AG09309 (cell line): ENCODE results near the gene PTPN18.

Source experiments
- DNase-seq: peaks from one replicate; pipeline ENCODE4 v3.0.0-alpha.2; 2010; ENCODE audit warnings: low read depth
- H3K4me3 ChIP-seq: 2 replicates; pipeline ENCODE4 v1.5.1; 2011; ENCODE audit warnings: mild to moderate bottlenecking, low read depth, low read length, moderate library complexity; ENCODE audit not compliant: control insufficient read depth
- CTCF ChIP-seq: IDR thresholded peaks from 2 replicates; pipeline ENCODE4 v1.5.1; 2011; ENCODE audit warnings: mild to moderate bottlenecking, low read depth, low read length, inconsistent platforms; ENCODE audit not compliant: insufficient read depth, control insufficient read depth; ENCODE audit errors: missing control alignments

Gene PTPN18

DNA sequence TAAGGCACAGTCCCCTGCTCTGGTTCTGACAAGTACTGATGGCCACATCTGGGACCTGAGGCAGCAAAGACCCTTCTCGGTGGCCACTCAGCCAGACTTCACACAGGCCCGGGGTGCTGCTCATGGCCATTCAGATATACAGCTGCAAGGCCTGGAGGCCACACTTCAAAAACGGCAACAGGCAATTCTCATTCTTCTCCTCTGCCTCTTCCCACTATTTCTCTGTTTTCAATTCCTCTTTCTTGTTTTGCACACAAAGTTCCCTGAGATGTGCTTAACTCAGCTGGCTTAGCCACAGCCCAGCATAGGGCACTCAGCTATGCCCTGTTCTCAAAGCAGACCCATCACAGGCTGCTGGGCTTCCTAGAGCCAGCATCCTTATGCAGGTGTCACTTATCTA lies 29.9 kb downstream of the PTPN18 start:
- no peak overlapping the region for H3K4me3 ChIP-seq
- DNase-seq: no peak
- no peak for TF ChIP-seq CTCF

DNA sequence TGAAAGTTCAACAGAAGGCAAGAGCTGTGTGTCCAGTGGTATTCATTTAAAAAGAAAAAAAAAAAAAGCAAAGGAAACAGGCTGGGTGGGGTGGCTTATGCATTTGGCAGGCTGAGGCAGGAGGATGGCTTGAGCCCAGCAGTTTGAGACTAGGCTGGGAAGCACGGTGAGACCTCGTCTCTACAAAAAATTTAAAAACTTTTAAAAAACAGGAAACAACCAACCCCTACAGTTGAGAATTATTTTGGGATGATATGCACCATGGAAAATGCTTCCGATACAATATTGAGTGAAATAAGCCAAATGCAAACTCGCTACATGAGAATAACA lies 31.2 kb downstream of the PTPN18 start:
- no peak for DNase-seq
- H3K4me3 ChIP-seq: no peak overlapping the region
- TF ChIP-seq CTCF: no peak

GRCh38 chr2:130387804-130388203 lies 31.9 kb downstream of the PTPN18 start:
- H3K4me3 ChIP-seq: no peak overlapping the region
- TF ChIP-seq CTCF: no peak
- no peak for DNase-seq

DNA sequence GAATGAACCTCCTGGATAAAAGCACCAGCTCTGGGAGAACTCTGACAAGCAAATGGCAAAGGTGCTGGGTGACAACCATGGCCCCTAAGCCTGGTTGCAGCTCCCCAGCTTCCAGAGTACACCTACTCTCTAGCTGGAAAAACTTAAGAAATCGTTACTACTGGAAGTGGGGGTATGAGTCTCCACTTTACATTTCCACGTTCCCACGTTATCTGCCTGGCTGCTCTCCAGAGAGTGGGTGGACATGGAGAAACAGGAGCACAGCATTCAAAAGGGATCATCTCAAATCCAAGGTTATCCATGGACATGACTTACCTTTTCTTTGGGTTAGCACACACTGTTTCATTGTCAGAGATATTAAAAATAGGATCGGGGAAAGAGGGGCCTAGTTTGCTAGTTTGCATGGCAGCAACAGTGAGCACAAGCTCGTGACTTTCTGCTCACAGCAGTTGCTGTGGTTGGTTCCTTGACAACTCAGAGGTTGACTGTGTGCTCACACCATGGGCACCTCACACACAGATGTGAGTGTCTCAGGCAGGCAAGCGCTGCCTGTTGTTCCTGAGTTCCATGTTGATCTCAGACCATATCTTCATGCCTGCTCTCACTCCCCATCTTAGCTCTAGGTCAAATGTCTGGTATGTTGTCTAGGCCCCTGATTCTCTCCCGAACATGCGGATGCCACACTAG lies 32.5 kb downstream of the PTPN18 start:
- no peak for DNase-seq
- no peak for TF ChIP-seq CTCF
- no peak overlapping the region for H3K4me3 ChIP-seq

- H3K4me3 ChIP-seq: no peak overlapping the region
- no peak for TF ChIP-seq CTCF
- DNase-seq: no peak
These were observed 33.5 kb downstream of the PTPN18 start for GRCh38 chr2:130389358-130389757.

DNA sequence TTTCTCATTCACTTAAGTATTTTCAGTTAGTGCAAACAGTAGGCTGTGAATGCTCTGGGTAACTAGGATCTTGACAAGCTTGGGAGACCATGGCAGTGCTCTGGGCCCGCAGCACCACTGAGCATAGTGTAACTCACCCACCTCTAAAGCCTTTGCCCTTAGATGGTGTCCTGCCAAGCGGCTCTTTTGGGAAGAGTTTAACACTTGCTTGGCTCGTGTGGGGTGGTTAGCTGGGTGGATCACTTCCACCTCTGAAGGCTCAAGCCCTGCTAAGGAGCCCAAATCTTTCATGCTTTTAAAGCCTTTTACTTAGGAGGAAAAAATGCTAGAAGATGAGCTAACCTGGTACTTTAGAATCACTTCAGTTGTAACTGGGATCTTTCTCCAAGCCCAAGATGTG lies 33.9 kb downstream of the PTPN18 start:
- no peak for TF ChIP-seq CTCF
- DNase-seq: no peak
- no peak overlapping the region for H3K4me3 ChIP-seq
